ENCODE data around the gene MXRA8. TPM values are rescaled to one million over a fixed set of nuclear protein-coding genes. Genes with fewer than 3 reads are reported as not detected.

The MXRA8 gene
- total and polyA plus RNA-seq, 2 donors (not counting 3 experiments of a cell fraction or from before 2014, with no cell fraction given): 0.82 to 1.9 TPM

DNA sequence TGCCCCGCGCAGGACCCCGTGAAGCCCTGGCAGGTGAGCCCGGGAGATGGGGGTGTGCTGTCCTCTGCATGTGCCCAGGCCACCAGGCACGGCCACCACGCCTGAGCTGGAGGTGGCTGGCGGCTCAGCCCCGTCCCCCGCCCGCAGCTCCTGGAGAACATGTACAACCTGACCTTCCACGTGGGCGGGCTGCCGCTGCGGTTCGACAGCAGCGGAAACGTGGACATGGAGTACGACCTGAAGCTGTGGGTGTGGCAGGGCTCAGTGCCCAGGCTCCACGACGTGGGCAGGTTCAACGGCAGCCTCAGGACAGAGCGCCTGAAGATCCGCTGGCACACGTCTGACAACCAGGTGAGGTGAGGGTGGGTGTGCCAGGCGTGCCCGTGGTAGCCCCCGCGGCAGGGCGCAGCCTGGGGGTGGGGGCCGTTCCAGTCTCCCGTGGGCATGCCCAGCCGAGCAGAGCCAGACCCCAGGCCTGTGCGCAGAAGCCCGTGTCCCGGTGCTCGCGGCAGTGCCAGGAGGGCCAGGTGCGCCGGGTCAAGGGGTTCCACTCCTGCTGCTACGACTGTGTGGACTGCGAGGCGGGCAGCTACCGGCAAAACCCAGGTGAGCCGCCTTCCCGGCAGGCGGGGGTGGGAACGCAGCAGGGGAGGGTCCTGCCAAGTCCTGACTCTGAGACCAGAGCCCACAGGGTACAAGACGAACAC, 25.4 kb downstream of the MXRA8 start:
- H3K79me2 ChIP-seq (ENCODE audit: control insufficient read depth, insufficient read depth, low read length): no peaks in the 10 kb centered on the region
- H3K4me2 ChIP-seq (ENCODE audit: insufficient read depth, low read length): no peak overlapping the region
- peaks cover 0 to 8% of the 10 kb centered on the region in 2 experiments for H3K36me3 ChIP-seq (ENCODE audit: control insufficient read depth in 2 of 2, extremely low read depth in 1 of 2, insufficient read depth in 2 of 2, low read length in 2 of 2)
- no peaks in the 10 kb centered on the region for H3K9me3 ChIP-seq (replicated peaks; ENCODE audit: control insufficient read depth, insufficient read depth, low read length)
- no peak overlapping the region for H3K9ac ChIP-seq (replicated peaks; ENCODE audit: extremely low read depth, insufficient read depth, low read length)
- DNase-seq (ENCODE audit: low read depth, low spot score) (no peak), FAIRE-seq (no peak)
- CTCF ChIA-PET: no interaction called here
- no peak overlapping the region for H2AFZ ChIP-seq (ENCODE audit: low read depth, low read length)
- no peaks in the 10 kb centered on the region for H3K27me3 ChIP-seq (ENCODE audit: control insufficient read depth in 2 of 2, insufficient read depth in 2 of 2, low read length in 2 of 2)
- H4K20me1 ChIP-seq (replicated peaks; ENCODE audit: control insufficient read depth, extremely low read depth, insufficient read depth, low read length): no peaks in the 10 kb centered on the region
- dilution Hi-C loops (cut with MboI; ENCODE audit: extremely low pct_ligation_motif_present, low sequenced_read_pairs) (no loop called here), intact Hi-C loops (cut with micrococcal nuclease) (no loop called here)
- no peaks in the 10 kb centered on the region for H3K9me1 ChIP-seq (replicated peaks; ENCODE audit: control insufficient read depth, extremely low read depth, insufficient read depth, low read length)
- BruUV-seq (replicated peaks): no TSS peak
- no peak for TF ChIP-seq POLR2AphosphoS5 (IDR thresholded peaks at IDR 0.05; ENCODE audit: insufficient read depth, low read depth, low read length)
- no peak for TF ChIP-seq POLR2A (IDR thresholded peaks at IDR 0.05; ENCODE audit: low read depth, low read length)
- no peak for TF ChIP-seq GATA2 (IDR thresholded peaks at IDR 0.05; ENCODE audit: insufficient read depth, insufficient read length, low read depth, low read length)
- no peaks in the 10 kb centered on the region for H3K4me1 ChIP-seq (ENCODE audit: control insufficient read depth, extremely low read depth, insufficient read depth, low read length)
- H3K27ac ChIP-seq (ENCODE audit: insufficient read depth, low read depth, low read length): no peak overlapping the region
- POLR2A ChIA-PET: no interaction called here
- H3K4me3 ChIP-seq (replicated peaks in 1 of 3; ENCODE audit: insufficient read depth in 1 of 3, low read depth in 1 of 3, low read length in 3 of 3): no peak overlapping the region

DNA sequence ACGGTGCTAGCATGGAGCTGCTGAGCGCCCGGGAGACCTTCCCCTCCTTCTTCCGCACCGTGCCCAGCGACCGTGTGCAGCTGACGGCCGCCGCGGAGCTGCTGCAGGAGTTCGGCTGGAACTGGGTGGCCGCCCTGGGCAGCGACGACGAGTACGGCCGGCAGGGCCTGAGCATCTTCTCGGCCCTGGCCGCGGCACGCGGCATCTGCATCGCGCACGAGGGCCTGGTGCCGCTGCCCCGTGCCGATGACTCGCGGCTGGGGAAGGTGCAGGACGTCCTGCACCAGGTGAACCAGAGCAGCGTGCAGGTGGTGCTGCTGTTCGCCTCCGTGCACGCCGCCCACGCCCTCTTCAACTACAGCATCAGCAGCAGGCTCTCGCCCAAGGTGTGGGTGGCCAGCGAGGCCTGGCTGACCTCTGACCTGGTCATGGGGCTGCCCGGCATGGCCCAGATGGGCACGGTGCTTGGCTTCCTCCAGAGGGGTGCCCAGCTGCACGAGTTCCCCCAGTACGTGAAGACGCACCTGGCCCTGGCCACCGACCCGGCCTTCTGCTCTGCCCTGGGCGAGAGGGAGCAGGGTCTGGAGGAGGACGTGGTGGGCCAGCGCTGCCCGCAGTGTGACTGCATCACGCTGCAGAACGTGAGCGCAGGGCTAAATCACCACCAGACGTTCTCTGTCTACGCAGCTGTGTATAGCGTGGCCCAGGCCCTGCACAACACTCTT, 26.2 kb downstream of the MXRA8 start:
- no peaks in the 10 kb centered on the region for H3K27me3 ChIP-seq (ENCODE audit: control insufficient read depth in 2 of 2, insufficient read depth in 2 of 2, low read length in 2 of 2)
- no peak overlapping the region for H3K27ac ChIP-seq (ENCODE audit: insufficient read depth, low read depth, low read length)
- H4K20me1 ChIP-seq (replicated peaks; ENCODE audit: control insufficient read depth, extremely low read depth, insufficient read depth, low read length): no peaks in the 10 kb centered on the region
- no peak for DNase-seq (ENCODE audit: low read depth, low spot score)
- dilution Hi-C loops (cut with MboI; ENCODE audit: extremely low pct_ligation_motif_present, low sequenced_read_pairs) (no loop called here), intact Hi-C loops (cut with micrococcal nuclease) (no loop called here)
- ChIA-PET CTCF (no interaction called here), POLR2A (no interaction called here)
- no peaks in the 10 kb centered on the region for H3K4me1 ChIP-seq (ENCODE audit: control insufficient read depth, extremely low read depth, insufficient read depth, low read length)
- TF ChIP-seq MYC (IDR thresholded peaks at IDR 0.05; ENCODE audit: low read depth, low read length) (no peak), POLR2AphosphoS5 (IDR thresholded peaks at IDR 0.05; ENCODE audit: insufficient read depth, low read depth, low read length) (no peak), POLR2A (IDR thresholded peaks at IDR 0.05; ENCODE audit: low read depth, low read length) (no peak), GATA2 (IDR thresholded peaks at IDR 0.05; ENCODE audit: insufficient read depth, insufficient read length, low read depth, low read length) (no peak), JUN (IDR thresholded peaks at IDR 0.05; ENCODE audit: borderline replicate concordance, insufficient read depth, insufficient read length, low read depth) (no peak), FOS (IDR thresholded peaks at IDR 0.05; ENCODE audit: borderline replicate concordance, insufficient read depth, low read length) (no peak), EZH2 (IDR thresholded peaks at IDR 0.05; ENCODE audit: borderline replicate concordance, low read depth, low read length, severe bottlenecking) (no peak)
- TF ChIP-seq, protein P1, sequence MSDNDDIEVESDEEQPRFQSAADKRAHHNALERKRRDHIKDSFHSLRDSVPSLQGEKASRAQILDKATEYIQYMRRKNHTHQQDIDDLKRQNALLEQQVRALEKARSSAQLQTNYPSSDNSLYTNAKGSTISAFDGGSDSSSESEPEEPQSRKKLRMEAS (IDR thresholded peaks at IDR 0.05; ENCODE audit: insufficient read depth, insufficient read length): no peak
- TF ChIP-seq, protein P2, sequence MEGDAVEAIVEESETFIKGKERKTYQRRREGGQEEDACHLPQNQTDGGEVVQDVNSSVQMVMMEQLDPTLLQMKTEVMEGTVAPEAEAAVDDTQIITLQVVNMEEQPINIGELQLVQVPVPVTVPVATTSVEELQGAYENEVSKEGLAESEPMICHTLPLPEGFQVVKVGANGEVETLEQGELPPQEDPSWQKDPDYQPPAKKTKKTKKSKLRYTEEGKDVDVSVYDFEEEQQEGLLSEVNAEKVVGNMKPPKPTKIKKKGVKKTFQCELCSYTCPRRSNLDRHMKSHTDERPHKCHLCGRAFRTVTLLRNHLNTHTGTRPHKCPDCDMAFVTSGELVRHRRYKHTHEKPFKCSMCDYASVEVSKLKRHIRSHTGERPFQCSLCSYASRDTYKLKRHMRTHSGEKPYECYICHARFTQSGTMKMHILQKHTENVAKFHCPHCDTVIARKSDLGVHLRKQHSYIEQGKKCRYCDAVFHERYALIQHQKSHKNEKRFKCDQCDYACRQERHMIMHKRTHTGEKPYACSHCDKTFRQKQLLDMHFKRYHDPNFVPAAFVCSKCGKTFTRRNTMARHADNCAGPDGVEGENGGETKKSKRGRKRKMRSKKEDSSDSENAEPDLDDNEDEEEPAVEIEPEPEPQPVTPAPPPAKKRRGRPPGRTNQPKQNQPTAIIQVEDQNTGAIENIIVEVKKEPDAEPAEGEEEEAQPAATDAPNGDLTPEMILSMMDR (IDR thresholded peaks at IDR 0.05; ENCODE audit: extremely low read depth in 1 of 2, insufficient read depth in 1 of 2, low read depth in 1 of 2, low read length in 2 of 2): no peak
- no TSS peak for BruUV-seq (replicated peaks)
- no peak overlapping the region for H3K9ac ChIP-seq (replicated peaks; ENCODE audit: extremely low read depth, insufficient read depth, low read length)
- H3K4me2 ChIP-seq (ENCODE audit: insufficient read depth, low read length): no peak overlapping the region
- H3K9me3 ChIP-seq (replicated peaks; ENCODE audit: control insufficient read depth, insufficient read depth, low read length): no peaks in the 10 kb centered on the region
- H3K79me2 ChIP-seq (ENCODE audit: control insufficient read depth, insufficient read depth, low read length): no peaks in the 10 kb centered on the region
- H3K9me1 ChIP-seq (replicated peaks; ENCODE audit: control insufficient read depth, extremely low read depth, insufficient read depth, low read length): no peaks in the 10 kb centered on the region
- H3K36me3 ChIP-seq (ENCODE audit: control insufficient read depth in 2 of 2, extremely low read depth in 1 of 2, insufficient read depth in 2 of 2, low read length in 2 of 2): peaks cover 0 to 15% of the 10 kb centered on the region in 2 experiments
- H2AFZ ChIP-seq (ENCODE audit: low read depth, low read length): no peak overlapping the region
- FAIRE-seq: no peak
- H3K4me3 ChIP-seq (replicated peaks in 1 of 3; ENCODE audit: insufficient read depth in 1 of 3, low read depth in 1 of 3, low read length in 3 of 3): no peak overlapping the region

All from endothelial cell of umbilical vein (primary cell).